ENCODE results near the gene PARP11. TPM values are rescaled to one million over a fixed set of nuclear protein-coding genes. Genes with fewer than 3 reads are reported as not detected.
A peak's percentile ranks its signal among the peaks of the same experiment; 100 is the strongest.

Gene PARP11
- total and polyA plus RNA-seq, 2 of the 8 experiments (the other 6 are each of a cell fraction or from before 2014, with no cell fraction given): 4.2 to 13.3 TPM

GRCh38 chr12:3775385-3776035 lies 97.7 kb downstream of the PARP11 start:
- no peaks in the 10 kb centered on the region for H3K9me3 ChIP-seq (ENCODE audit: insufficient read depth in 2 of 2, low read depth in 1 of 2, low read length in 1 of 2)
- no peak overlapping the region for H2BK15ac ChIP-seq (ENCODE audit: low read length)
- H3K14ac ChIP-seq (ENCODE audit: insufficient read length): no peak overlapping the region
- H4K91ac ChIP-seq (replicated peaks; ENCODE audit: insufficient read length, low read length): no peak overlapping the region
- no peaks in the 10 kb centered on the region for H3K36me3 ChIP-seq (ENCODE audit: control insufficient read depth in 2 of 4, insufficient read depth in 4 of 4, low read length in 3 of 4)
- H4K20me1 ChIP-seq (replicated peaks in 1 of 2; ENCODE audit: control insufficient read depth in 1 of 2, insufficient read depth in 2 of 2, low read length in 2 of 2): no peaks in the 10 kb centered on the region
- ChIA-PET CTCF (ENCODE audit: partially characterized antibody) (interaction anchor here (0.5 to 8.9 kb wide), 12 partner anchors 11 to 476 kb away, joined by 3 to 57 read pairs (median 4); no protein-coding TSS in a partner anchor), POLR2A (ENCODE audit: partially characterized antibody) (no interaction called here)
- H3K23me2 ChIP-seq (ENCODE audit: low read depth, low read length): no peaks in the 10 kb centered on the region
- H3K27me3 ChIP-seq (replicated peaks in 1 of 4; ENCODE audit: control insufficient read depth in 3 of 4, extremely low read depth in 1 of 4, insufficient read depth in 3 of 4, low read length in 3 of 4): no peaks in the 10 kb centered on the region
- no peak overlapping the region for H2BK5ac ChIP-seq (ENCODE audit: low read depth, low read length)
- H3K18ac ChIP-seq (ENCODE audit: extremely low read depth, low read length): no peak overlapping the region
- DNase-seq (ENCODE audit: low read depth in 1 of 2, low spot score in 2 of 2): no peak
- H2AK5ac ChIP-seq (ENCODE audit: low read depth, low read length): peak overlapping the region; percentile 92; the same call in 1 of the 2 replicates
- no peak overlapping the region for H4K8ac ChIP-seq (ENCODE audit: extremely low read depth, insufficient read depth, low read length)
- no peak overlapping the region for H2AFZ ChIP-seq (ENCODE audit: low read length)
- 79% methylated on average over 5 of the region's 5 CpGs; no CpG with 5 or more reads in 1 of the 2 experiments for WGBS, 2 experiments (ENCODE audit: extremely low coverage in 1 of 2, insufficient coverage in 1 of 2, insufficient read length in 1 of 2, insufficient replicate concordance in 2 of 2, low coverage in 1 of 2, low lambda C conversion rate in 2 of 2, missing lambda C conversion rate in 1 of 2)
- no peak for FAIRE-seq
- no peak overlapping the region for H3K4ac ChIP-seq (replicated peaks; ENCODE audit: insufficient read length, low read depth, low read length)
- H2BK20ac ChIP-seq (ENCODE audit: low read length): no peak overlapping the region
- no peak for TF ChIP-seq ASH2L (IDR thresholded peaks at IDR 0.05; ENCODE audit: low read length)
- TF ChIP-seq EP300 (IDR thresholded peaks at IDR 0.05; ENCODE audit: borderline replicate concordance in 1 of 2, low read depth in 2 of 2, low read length in 2 of 2): no peak
- no peak for TF ChIP-seq CHD2 (IDR thresholded peaks at IDR 0.05; ENCODE audit: low read length)
- peak; percentile 8 to 27; a peak in 2 of 4 replicates for TF ChIP-seq RAD21 (IDR thresholded peaks at IDR 0.05 in 1 of 2, conservative IDR thresholded peaks at IDR 0.05 in 1 of 2; ENCODE audit: low read depth in 2 of 2, low read length in 2 of 2)
- peak in 1 of 3 experiments; percentile 16; a peak in 1 of 4 replicates for TF ChIP-seq CTCF (IDR thresholded peaks at IDR 0.05; ENCODE audit: control extremely low read depth in 1 of 3, insufficient read depth in 1 of 3, low read depth in 1 of 3, low read length in 3 of 3)
- TF ChIP-seq BRCA1 (IDR thresholded peaks at IDR 0.05; ENCODE audit: low read depth, low read length): no peak
- no peak for TF ChIP-seq FOSL1 (IDR thresholded peaks at IDR 0.05; ENCODE audit: insufficient read depth, low read depth, low read length)
- TF ChIP-seq POLR2A (IDR thresholded peaks at IDR 0.05; ENCODE audit: control extremely low read depth in 1 of 2, low read depth in 2 of 2, low read length in 2 of 2): no peak
- no peak for TF ChIP-seq SP4 (IDR thresholded peaks at IDR 0.05; ENCODE audit: low read length)
- H3K23ac ChIP-seq (ENCODE audit: insufficient read length): no peak overlapping the region
- H2BK120ac ChIP-seq (replicated peaks; ENCODE audit: low read depth, low read length): no peak overlapping the region
- no peak overlapping the region for H3K4me3 ChIP-seq (ENCODE audit: extremely low read depth in 1 of 4, insufficient read depth in 2 of 4, low read depth in 3 of 4, low read length in 4 of 4)
- H3K56ac ChIP-seq (replicated peaks; ENCODE audit: insufficient read length, low read depth, low read length): no peak overlapping the region
- H4K5ac ChIP-seq (ENCODE audit: insufficient read length, low read depth, low read length): no peak overlapping the region
- peaks cover 0 to 4% (median 0%) of the 10 kb centered on the region in 4 experiments; a peak in 1 of 7 replicates for H3K4me1 ChIP-seq (replicated peaks in 1 of 4; ENCODE audit: control insufficient read depth in 3 of 4, insufficient read depth in 4 of 4, low read length in 3 of 4)
- no peak overlapping the region for H2BK12ac ChIP-seq (ENCODE audit: low read depth, low read length)
- no peak overlapping the region for H3K27ac ChIP-seq (ENCODE audit: low read depth, low read length)
- no peaks in the 10 kb centered on the region for H3K79me2 ChIP-seq (ENCODE audit: control insufficient read depth in 1 of 2, insufficient read depth in 2 of 2, low read length in 2 of 2)
- no peak overlapping the region for H3K4me2 ChIP-seq (ENCODE audit: insufficient read depth in 1 of 2, low read depth in 2 of 2, low read length in 2 of 2)
- H3K9ac ChIP-seq (replicated peaks in 1 of 4; ENCODE audit: extremely low read depth in 1 of 4, low read depth in 3 of 4, low read length in 3 of 4): no peak overlapping the region; a peak in 1 of 7 replicates
- H3K79me1 ChIP-seq (ENCODE audit: low read depth, low read length): no peaks in the 10 kb centered on the region
